Measurements from ENCODE around the gene FES. TPM values are rescaled to one million over a fixed set of nuclear protein-coding genes. Genes with fewer than 3 reads are reported as not detected.

FES gene
- total and polyA plus RNA-seq, 11 donors = 10.7 to 37.5 (median 15.9) TPM

DNA sequence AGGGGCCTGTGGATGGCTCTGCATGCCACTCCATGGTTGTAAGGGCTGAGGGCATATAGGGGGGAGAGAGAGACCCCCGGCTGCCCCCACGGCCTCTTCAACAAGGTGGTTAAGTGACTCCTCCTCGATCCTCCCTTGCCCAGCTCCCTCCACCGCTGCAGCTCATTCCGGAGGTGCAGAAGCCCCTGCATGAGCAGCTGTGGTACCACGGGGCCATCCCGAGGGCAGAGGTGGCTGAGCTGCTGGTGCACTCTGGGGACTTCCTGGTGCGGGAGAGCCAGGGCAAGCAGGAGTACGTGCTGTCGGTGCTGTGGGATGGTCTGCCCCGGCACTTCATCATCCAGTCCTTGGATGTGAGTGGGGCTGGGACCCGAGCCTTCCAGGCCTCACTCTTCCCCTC lies 6.5 kb downstream of the FES start:
- no peak for TF ChIP-seq CTCF (IDR thresholded peaks at IDR 0.05)
- TF ChIP-seq POLR2A (IDR thresholded peaks at IDR 0.05) = no peak
- H3K27me3 ChIP-seq = no peaks in the 10 kb centered on the region
- ATAC-seq (no peak), DNase-seq (peak in 1 of 5 donors; percentile 46)
- H3K27ac ChIP-seq = no peak overlapping the region
- 71 to 93% (median 92%) methylated on average over 1 to 12 of the region's 12 CpGs for WGBS, 4 donors
- intact Hi-C loops (cut with DNase I) = no loop called here
- peaks cover 6 to 95% (median 78%) of the 10 kb centered on the region in 9 donors for H3K36me3 ChIP-seq
- H3K4me1 ChIP-seq = peaks cover 0 to 26% (median 14%) of the 10 kb centered on the region in 12 donors
- H3K4me3 ChIP-seq = no peak overlapping the region
- H3K9me3 ChIP-seq = no peaks in the 10 kb centered on the region

DNA sequence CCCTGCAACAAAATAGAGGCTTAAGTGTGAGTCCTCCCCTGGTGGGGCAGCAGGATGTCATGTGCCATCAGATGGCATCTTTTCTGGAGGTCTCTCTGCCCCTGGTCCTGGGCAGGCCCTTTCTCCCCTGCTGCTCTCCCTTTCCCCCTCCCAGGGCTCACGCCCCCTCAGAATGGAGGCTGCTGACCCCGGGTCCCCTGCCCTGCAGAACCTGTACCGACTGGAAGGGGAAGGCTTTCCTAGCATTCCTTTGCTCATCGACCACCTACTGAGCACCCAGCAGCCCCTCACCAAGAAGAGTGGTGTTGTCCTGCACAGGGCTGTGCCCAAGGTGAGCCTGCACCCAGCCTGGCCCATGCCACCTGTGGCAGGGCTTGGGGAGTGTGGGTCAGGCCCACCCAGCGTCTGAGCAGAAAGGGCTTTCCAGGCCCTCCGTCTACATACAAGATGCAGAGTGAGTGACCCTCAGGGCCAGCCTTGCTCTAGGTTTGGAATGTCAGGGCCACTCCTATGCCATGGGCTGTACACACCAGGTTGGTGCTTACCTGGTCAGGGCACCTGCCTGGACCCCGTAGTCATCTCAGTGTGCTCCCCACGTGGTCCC lies 7.1 kb downstream of the FES start:
- Histone ChIP-seq H3K36me3 (peaks cover 6 to 98% (median 84%) of the 10 kb centered on the region in 9 donors), H3K27me3 (no peaks in the 10 kb centered on the region), H3K4me1 (peaks cover 0 to 20% (median 9%) of the 10 kb centered on the region in 12 donors), H3K27ac (no peak overlapping the region), H3K9me3 (no peaks in the 10 kb centered on the region), H3K4me3 (no peak overlapping the region)
- intact Hi-C loops (cut with DNase I) = no loop called here
- whole genome bisulfite sequencing, 4 donors = 91 to 92% (median 91%) methylated on average over 8 of the region's 8 CpGs
- DNase-seq (no peak), ATAC-seq (no peak)
- TF ChIP-seq CTCF (IDR thresholded peaks at IDR 0.05) = no peak
- TF ChIP-seq POLR2A (IDR thresholded peaks at IDR 0.05) = no peak

DNA sequence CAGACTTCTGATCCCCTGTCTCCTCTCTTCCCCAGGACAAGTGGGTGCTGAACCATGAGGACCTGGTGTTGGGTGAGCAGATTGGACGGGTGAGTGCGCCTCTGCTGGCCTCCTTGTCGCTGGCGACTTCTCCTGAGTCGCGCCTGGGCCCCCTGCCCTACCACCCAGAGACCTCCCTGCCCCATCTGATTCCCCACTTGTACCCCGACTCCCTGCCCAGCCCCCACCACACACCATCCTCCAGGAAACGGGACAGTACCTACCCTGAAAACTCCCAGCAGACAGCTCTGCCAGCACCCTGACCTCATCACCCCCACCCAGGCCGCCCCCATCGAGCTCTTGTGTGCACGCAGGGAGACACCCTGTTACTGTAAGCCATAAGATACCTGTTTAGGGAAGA lies 7.7 kb downstream of the FES start:
- Histone ChIP-seq H3K4me3 (no peak overlapping the region), H3K9me3 (no peaks in the 10 kb centered on the region), H3K4me1 (peaks cover 0 to 15% (median 3%) of the 10 kb centered on the region in 12 donors), H3K27me3 (no peaks in the 10 kb centered on the region), H3K36me3 (peaks cover 6 to 94% (median 82%) of the 10 kb centered on the region in 9 donors), H3K27ac (no peak overlapping the region)
- WGBS, 4 donors = 93 to 96% (median 95%) methylated on average over 11 of the region's 11 CpGs
- TF ChIP-seq CTCF (IDR thresholded peaks at IDR 0.05) = no peak
- no peak for TF ChIP-seq POLR2A (IDR thresholded peaks at IDR 0.05)
- DNase-seq (peak in 1 of 5 donors; percentile 31), ATAC-seq (no peak)
- intact Hi-C loops (cut with DNase I) = no loop called here

- ATAC-seq (no peak), DNase-seq (peak in 1 of 5 donors; percentile 61)
- H3K36me3 ChIP-seq = peaks cover 6 to 88% (median 76%) of the 10 kb centered on the region in 9 donors
- H3K9me3 ChIP-seq = no peaks in the 10 kb centered on the region
- peaks cover 0 to 8% (median 0%) of the 10 kb centered on the region in 12 donors for H3K4me1 ChIP-seq
- TF ChIP-seq CTCF (IDR thresholded peaks at IDR 0.05) = no peak
- TF ChIP-seq POLR2A (IDR thresholded peaks at IDR 0.05) = no peak
- 93 to 95% (median 95%) methylated on average over 22 to 29 of the region's 29 CpGs for WGBS, 4 donors
- H3K27ac ChIP-seq = no peak overlapping the region
- intact Hi-C loops (cut with DNase I) = no loop called here
- no peaks in the 10 kb centered on the region for H3K27me3 ChIP-seq
- H3K4me3 ChIP-seq = no peak overlapping the region
Observed at GRCh38 chr15:90892498-90893174, 8.3 kb downstream of the FES start.
